CD4-positive, alpha-beta T cell treated with Interferon alpha-2 for 1 hour (primary cell): Measurements from ENCODE around the gene PPP1R9A.

Experiments
- DNase-seq, 2 donors: peaks; one replicate each; pipeline ENCODE4 v3.0.0-alpha.2; 2020 to 2022

Gene PPP1R9A

GRCh38 chr7:94912085-94912484 lies 4.7 kb downstream of the PPP1R9A start:
- no peak for DNase-seq

- no peak for DNase-seq
Measured at GRCh38 chr7:94913391-94913790, 6.0 kb downstream of the PPP1R9A start.

- no peak for DNase-seq
Measured at GRCh38 chr7:94921911-94922310, 14.5 kb downstream of the PPP1R9A start.

- DNase-seq, result no peak
Measured at GRCh38 chr7:94922457-94922856, 15.1 kb downstream of the PPP1R9A start.

GRCh38 chr7:94923412-94923811 lies 16.0 kb downstream of the PPP1R9A start:
- DNase-seq, result no peak

- DNase-seq, result no peak
Measured at GRCh38 chr7:94928168-94928707, 20.8 kb downstream of the PPP1R9A start.

- DNase-seq, result no peak
Measured at GRCh38 chr7:94933256-94933990, 26.0 kb downstream of the PPP1R9A start.

- no peak for DNase-seq
Measured at GRCh38 chr7:94939395-94939794, 32.0 kb downstream of the PPP1R9A start.

GRCh38 chr7:94940241-94940640 lies 32.8 kb downstream of the PPP1R9A start:
- no peak for DNase-seq

- DNase-seq, result no peak
Measured at GRCh38 chr7:94941844-94942632, 34.6 kb downstream of the PPP1R9A start.

GRCh38 chr7:94943134-94943533 lies 35.7 kb downstream of the PPP1R9A start:
- DNase-seq, result no peak

GRCh38 chr7:94949532-94949931 lies 42.1 kb downstream of the PPP1R9A start:
- no peak for DNase-seq

GRCh38 chr7:94955807-94956206 lies 48.4 kb downstream of the PPP1R9A start:
- DNase-seq, result no peak

GRCh38 chr7:94957061-94957460 lies 49.7 kb downstream of the PPP1R9A start:
- DNase-seq, result no peak

- no peak for DNase-seq
Measured at GRCh38 chr7:94962661-94963060, 55.3 kb downstream of the PPP1R9A start.

GRCh38 chr7:94969434-94970084 lies 62.2 kb downstream of the PPP1R9A start:
- no peak for DNase-seq

GRCh38 chr7:94970085-94970576 lies 62.7 kb downstream of the PPP1R9A start:
- DNase-seq, result no peak

GRCh38 chr7:94971051-94971867 lies 63.9 kb downstream of the PPP1R9A start:
- DNase-seq, result no peak

- no peak for DNase-seq
Measured at GRCh38 chr7:94972296-94972695, 64.9 kb downstream of the PPP1R9A start.

GRCh38 chr7:94973844-94974243 lies 66.5 kb downstream of the PPP1R9A start:
- no peak for DNase-seq

- DNase-seq, result no peak
Measured at GRCh38 chr7:94974423-94974822, 67.0 kb downstream of the PPP1R9A start.

GRCh38 chr7:94975336-94975735 lies 67.9 kb downstream of the PPP1R9A start:
- DNase-seq, result no peak
